IMR-90 (cell line): ENCODE data around the gene LMOD1. TPM values are rescaled to one million over a fixed set of nuclear protein-coding genes. Genes with fewer than 3 reads are reported as not detected.

Experiments used
- ATAC-seq: fragments of 200-7000 bp; cut with Tn5 transposase; 2 replicates; pipeline ENCODE4 v1.9.1; 2020; ENCODE audit warnings: low read depth, mild to moderate bottlenecking, moderate library complexity
- BruUV-seq: library from RNA; stranded (reverse); fragments of 400-500 nt; replicated peaks from 2 replicates; lab custom pipeline; 2021; lab: Mats Ljungman, UMichigan
- CTCF ChIA-PET: fragments of 300-600 bp; formaldehyde crosslinking; extraction: SDS; loops from one replicate; lab custom pipeline; 2021; ENCODE audit warnings: antibody characterized with exemption; lab: Yijun Ruan, JAX
- POLR2A ChIA-PET: fragments of 300-600 bp; sonication (Branson Sonifier 250); formaldehyde crosslinking; loops from one replicate; lab custom pipeline; 2022; ENCODE audit warnings: antibody characterized with exemption; ENCODE audit not compliant: unreplicated experiment; lab: Charles Lee
- DNase-seq: peaks from one replicate; pipeline ENCODE4 v3.0.0; 2013
- H2AFZ ChIP-seq: replicated peaks from 2 replicates; pipeline ENCODE3; 2013; ENCODE audit warnings: low read length, mild to moderate bottlenecking; ENCODE audit not compliant: poor library complexity
- H2AK5ac ChIP-seq: 2 replicates; pipeline ENCODE4 v1.6.1; 2013; ENCODE audit warnings: low read depth, low read length, inconsistent platforms
- H2AK9ac ChIP-seq: replicated peaks from 2 replicates; pipeline ENCODE3; 2013; ENCODE audit warnings: mild to moderate bottlenecking, low read depth, low read length, moderate library complexity; ENCODE audit not compliant: poor library complexity
- H2BK120ac ChIP-seq: 2 replicates; pipeline ENCODE4 v1.6.1; 2013; ENCODE audit warnings: low read depth, low read length, inconsistent platforms
- H2BK15ac ChIP-seq: 3 replicates; pipeline ENCODE4 v1.6.1; 2013; ENCODE audit warnings: low read depth, low read length, inconsistent platforms
- H2BK20ac ChIP-seq: 2 replicates; pipeline ENCODE4 v1.6.1; 2013; ENCODE audit warnings: low read depth, mild to moderate bottlenecking, inconsistent platforms, low read length, moderate library complexity
- H2BK5ac ChIP-seq: 2 replicates; pipeline ENCODE4 v1.6.1; 2013; ENCODE audit warnings: mild to moderate bottlenecking, low read depth, low read length, inconsistent platforms; ENCODE audit not compliant: poor library complexity, severe bottlenecking
- H3K14ac ChIP-seq: replicated peaks from 2 replicates; pipeline ENCODE4 v1.6.1; 2013; ENCODE audit warnings: low read depth, low read length, inconsistent platforms
- H3K18ac ChIP-seq: 2 replicates; pipeline ENCODE4 v1.6.1; 2013; ENCODE audit warnings: low read depth, low read length, control low read depth
- H3K23ac ChIP-seq: 2 replicates; pipeline ENCODE4 v1.6.1; 2013; ENCODE audit warnings: low read depth, low read length, inconsistent platforms
- H3K27ac ChIP-seq: 2 replicates; pipeline ENCODE4 v1.5.1; 2013; ENCODE audit warnings: mild to moderate bottlenecking, control low read depth, low read length; ENCODE audit not compliant: insufficient read depth
- H3K27me3 ChIP-seq: 2 replicates; pipeline ENCODE4 v1.6.1; 2013; ENCODE audit warnings: low read length; ENCODE audit not compliant: control insufficient read depth, insufficient read depth
- H3K36me3 ChIP-seq: 2 replicates; pipeline ENCODE4 v1.6.1; 2013; ENCODE audit warnings: low read length, mixed read lengths; ENCODE audit not compliant: control insufficient read depth, insufficient read depth
- H3K4ac ChIP-seq: 2 replicates; pipeline ENCODE4 v1.6.1; 2013; ENCODE audit warnings: low read depth, low read length, inconsistent platforms
- H3K4me1 ChIP-seq: 2 replicates; pipeline ENCODE4 v1.6.1; 2013; ENCODE audit warnings: low read length, mixed read lengths; ENCODE audit not compliant: control insufficient read depth, insufficient read depth
- H3K4me2 ChIP-seq: 2 replicates; pipeline ENCODE4 v1.6.1; 2013; ENCODE audit warnings: low read depth, mild to moderate bottlenecking, control low read depth, low read length, moderate library complexity
- H3K4me3 ChIP-seq: 2 replicates; pipeline ENCODE4 v1.5.1; 2013; ENCODE audit warnings: low read depth, mild to moderate bottlenecking, control low read depth, low read length, moderate library complexity; ENCODE audit not compliant: insufficient read depth
- H3K56ac ChIP-seq: 2 replicates; pipeline ENCODE4 v1.6.1; 2013; ENCODE audit warnings: low read length, inconsistent platforms; ENCODE audit not compliant: insufficient read depth; ENCODE audit errors: extremely low read depth
- H3K79me1 ChIP-seq, 2 experiments: 2 replicates each; pipeline ENCODE4 v1.6.1; 2013; ENCODE audit warnings: low read length in 2 of 2, inconsistent platforms in 1 of 2, low read depth in 1 of 2
- H3K9ac ChIP-seq: 2 replicates; pipeline ENCODE4 v1.6.1; 2013; ENCODE audit warnings: low read depth, low read length, control low read depth
- H3K9me1 ChIP-seq: 2 replicates; pipeline ENCODE4 v1.6.1; 2013; ENCODE audit warnings: low read length, inconsistent platforms; ENCODE audit not compliant: insufficient read depth
- H3K9me3 ChIP-seq: 2 replicates; pipeline ENCODE4 v1.6.1; 2013; ENCODE audit warnings: low read length; ENCODE audit not compliant: control insufficient read depth, insufficient read depth
- H4K20me1 ChIP-seq: 2 replicates; pipeline ENCODE4 v1.6.1; 2013; ENCODE audit warnings: low read length, inconsistent platforms; ENCODE audit not compliant: insufficient read depth
- H4K5ac ChIP-seq: 2 replicates; pipeline ENCODE4 v1.6.1; 2013; ENCODE audit warnings: mild to moderate bottlenecking, low read depth, low read length, control low read depth
- H4K8ac ChIP-seq, 2 experiments: 2 replicates each; pipeline ENCODE4 v1.6.1; 2013; ENCODE audit warnings: low read depth in 2 of 2, low read length in 2 of 2, control low read depth in 1 of 2, inconsistent platforms in 1 of 2
- H4K91ac ChIP-seq: 2 replicates; pipeline ENCODE4 v1.6.1; 2013; ENCODE audit warnings: low read depth, low read length, inconsistent platforms; ENCODE audit not compliant: insufficient read depth
- CHD1 ChIP-seq: IDR thresholded peaks from 2 replicates; pipeline ENCODE4 v1.6.1; 2012; ENCODE audit warnings: low read depth, low read length, improper control_type of control experiment
- ELK1 ChIP-seq: fragments of 150-350 bp; IDR thresholded peaks from 2 replicates; pipeline ENCODE4 v1.6.1; 2016; ENCODE audit warnings: low read depth, mild to moderate bottlenecking, low read length, moderate library complexity, borderline replicate concordance
- FOS ChIP-seq: fragments of 150-350 bp; IDR thresholded peaks from 2 replicates; pipeline ENCODE4 v1.6.1; 2016; ENCODE audit warnings: low read depth, low read length
- MAFK ChIP-seq: IDR thresholded peaks from 2 replicates; pipeline ENCODE4 v1.6.1; 2012; ENCODE audit warnings: low read depth, low read length, improper control_type of control experiment
- MAZ ChIP-seq: IDR thresholded peaks from 2 replicates; pipeline ENCODE4 v1.6.1; 2012; ENCODE audit warnings: low read depth, mild to moderate bottlenecking, low read length, improper control_type of control experiment, moderate library complexity, borderline replicate concordance
- RAD21 ChIP-seq: IDR thresholded peaks from 2 replicates; pipeline ENCODE4 v1.6.1; 2012; ENCODE audit warnings: low read length, improper control_type of control experiment
- RFX5 ChIP-seq: IDR thresholded peaks from 2 replicates; pipeline ENCODE4 v1.8.0; 2012; ENCODE audit warnings: low read depth, mild to moderate bottlenecking, low read length, moderate library complexity
- SMC3 ChIP-seq: fragments of 150-350 bp; IDR thresholded peaks from 2 replicates; pipeline ENCODE4 v1.6.1; 2016; ENCODE audit warnings: low read depth, mild to moderate bottlenecking, antibody characterized with exemption, low read length, moderate library complexity
- USF2 ChIP-seq: fragments of 150-350 bp; IDR thresholded peaks from 2 replicates; pipeline ENCODE4 v1.6.1; 2017; ENCODE audit warnings: mild to moderate bottlenecking, antibody characterized with exemption, low read length, low read depth
- whole genome bisulfite sequencing, 2 experiments: methylation state at CpG; one replicate each; pipeline versions ENCODE4 v1.1.5 to v1.1.7; 2013; ENCODE audit warnings: missing lambda C conversion rate in 2 of 2; ENCODE audit not compliant: insufficient read length in 1 of 2; ENCODE audit errors: extremely low coverage in 2 of 2; 5-methylcytosine and 5-hydroxymethylcytosine counted together
- dilution Hi-C: fragments of 300-500 bp; cut with HindIII; formaldehyde crosslinking; loops from one replicate; pipeline ENCODE4 v1.14.3; 2018; ENCODE audit warnings: low sequenced_read_pairs; ENCODE audit not compliant: unreplicated experiment
- in situ Hi-C: fragments of 300-500 bp; cut with MboI; formaldehyde crosslinking; loops from 3 replicates; pipeline ENCODE4 v1.14.3; 2019; ENCODE audit warnings: low sequenced_read_pairs, inconsistent platforms, mixed read lengths
- intact Hi-C: fragments of 100-400 bp; cut with micrococcal nuclease; formaldehyde crosslinking; loops from 2 replicates; pipeline ENCODE4 v1.10.0; 2022
- polyA plus RNA-seq, 3 experiments: library from polyadenylated mRNA; depleted of rRNA; stranded (reverse); fragments of >200 nt; gene quantifications; 2 replicates each; pipeline ENCODE4 v1.2.3, GENCODE V29; 2012; ENCODE audit warnings: low replicate concordance in 1 of 3
- total RNA-seq: library from RNA; depleted of rRNA; stranded (reverse); fragments of >200 nt; gene quantifications from 2 replicates; pipeline ENCODE4 v1.2.3, GENCODE V29; 2012

Gene LMOD1
- total and polyA plus RNA-seq, 2 of the 4 experiments (the other 2 are of a cell fraction) = 51.7 to 53.2 TPM

GRCh38 chr1:201893431-201893830 is 52.9 kb downstream of the LMOD1 start:
- ATAC-seq = no peak
- 65% methylated on average over 2 of the region's 3 CpGs; no CpG with 5 or more reads in 1 of the 2 experiments for WGBS, 2 experiments

More at GRCh38 chr1:201893431-201893830, 52.9 kb downstream of the LMOD1 start:
- H3K4me2 ChIP-seq = no peak overlapping the region
- no peaks in the 10 kb centered on the region for H3K9me3 ChIP-seq
- dilution Hi-C loops = no loop called here
- no TSS peak for BruUV-seq
- no peak overlapping the region for H3K9ac ChIP-seq
- H2AFZ ChIP-seq = no peak overlapping the region
- H3K23ac ChIP-seq = no peak overlapping the region
- H3K18ac ChIP-seq = no peak overlapping the region
- peaks cover 16% of the 10 kb centered on the region for H3K4me1 ChIP-seq
- peaks cover 26% of the 10 kb centered on the region for H3K36me3 ChIP-seq
- DNase-seq = no peak
- H4K5ac ChIP-seq = no peak overlapping the region
- no peak overlapping the region for H3K4ac ChIP-seq
- H2BK20ac ChIP-seq = no peak overlapping the region
- H2AK5ac ChIP-seq = no peak overlapping the region
- H2BK120ac ChIP-seq = no peak overlapping the region
- H2AK9ac ChIP-seq = peak overlapping the region; percentile 76
- no peak overlapping the region for H2BK5ac ChIP-seq
- in situ Hi-C loops = loop anchor here (10.0 kb wide), 1 partner anchor 231 kb away; the partner anchor contains the start of gene GPR37L1
- CTCF ChIA-PET = interaction anchor here (0.6 to 1.2 kb wide), 3 partner anchors 61 to 83 kb away, joined by 3 to 4 read pairs (median 4); no protein-coding TSS in a partner anchor
- H3K27ac ChIP-seq = no peak overlapping the region
- TF ChIP-seq CHD1 (no peak), ELK1 (no peak), RFX5 (no peak), FOS (no peak), SMC3 (no peak), MAZ (no peak), RAD21 (no peak), USF2 (no peak), MAFK (no peak)
- H3K27me3 ChIP-seq = no peaks in the 10 kb centered on the region
- intact Hi-C loops = no loop called here
- no peaks in the 10 kb centered on the region for H4K20me1 ChIP-seq
- POLR2A ChIA-PET = no interaction called here
- H4K8ac ChIP-seq = no peak overlapping the region
- no peak overlapping the region for H4K91ac ChIP-seq
- H3K79me1 ChIP-seq = peaks cover 7 to 30% of the 10 kb centered on the region in 2 experiments
- H3K4me3 ChIP-seq = no peak overlapping the region
- no peak overlapping the region for H3K14ac ChIP-seq
- H3K9me1 ChIP-seq = peaks cover 3% of the 10 kb centered on the region; the same call in 1 of the 2 replicates
- no peak overlapping the region for H3K56ac ChIP-seq
- H2BK15ac ChIP-seq = no peak overlapping the region
